PFSK-1 (cell line): ENCODE data around the gene GNMT. TPM values are rescaled to one million over a fixed set of nuclear protein-coding genes. Genes with fewer than 3 reads are reported as not detected.

Experiments
- FOXP2 ChIP-seq: optimal IDR thresholded peaks from 2 replicates; pipeline ENCODE3; 2011; ENCODE audit warnings: borderline replicate concordance, control low read depth, inconsistent platforms; ENCODE audit not compliant: insufficient read depth; ENCODE audit errors: extremely low read length, extremely low read depth
- POLR2AphosphoS5 ChIP-seq: IDR thresholded peaks from 2 replicates; pipeline ENCODE4 v1.6.1; 2012; ENCODE audit warnings: low read depth, mild to moderate bottlenecking, control low read depth, low read length, moderate library complexity
- REST ChIP-seq, 2 experiments: IDR thresholded peaks; 2 replicates each; pipeline versions ENCODE4 v1.6.1 to v1.8.0; 2011 to 2012; ENCODE audit warnings: low read depth in 2 of 2, low read length in 2 of 2, control low read depth in 1 of 2, inconsistent platforms in 1 of 2, mild to moderate bottlenecking in 1 of 2, moderate library complexity in 1 of 2; ENCODE audit not compliant: insufficient read depth in 1 of 2
- SIN3A ChIP-seq: IDR thresholded peaks from 2 replicates; pipeline ENCODE4 v1.6.1; 2012; ENCODE audit warnings: mild to moderate bottlenecking, low read length, moderate library complexity, borderline replicate concordance; ENCODE audit not compliant: insufficient read depth
- TAF1 ChIP-seq: IDR thresholded peaks from 2 replicates; pipeline ENCODE4 v1.6.1; 2012; ENCODE audit warnings: low read length, control low read depth, borderline replicate concordance; ENCODE audit not compliant: insufficient read depth
- polyA plus RNA-seq: library from polyadenylated mRNA; unstranded; fragments of >200 nt; gene quantifications from one replicate; pipeline ENCODE4 v1.2.1, GENCODE V29; 2012; ENCODE audit warnings: low read depth, missing spikeins; ENCODE audit not compliant: insufficient read length

Gene GNMT
- 1.2 TPM for polyA plus RNA-seq

DNA sequence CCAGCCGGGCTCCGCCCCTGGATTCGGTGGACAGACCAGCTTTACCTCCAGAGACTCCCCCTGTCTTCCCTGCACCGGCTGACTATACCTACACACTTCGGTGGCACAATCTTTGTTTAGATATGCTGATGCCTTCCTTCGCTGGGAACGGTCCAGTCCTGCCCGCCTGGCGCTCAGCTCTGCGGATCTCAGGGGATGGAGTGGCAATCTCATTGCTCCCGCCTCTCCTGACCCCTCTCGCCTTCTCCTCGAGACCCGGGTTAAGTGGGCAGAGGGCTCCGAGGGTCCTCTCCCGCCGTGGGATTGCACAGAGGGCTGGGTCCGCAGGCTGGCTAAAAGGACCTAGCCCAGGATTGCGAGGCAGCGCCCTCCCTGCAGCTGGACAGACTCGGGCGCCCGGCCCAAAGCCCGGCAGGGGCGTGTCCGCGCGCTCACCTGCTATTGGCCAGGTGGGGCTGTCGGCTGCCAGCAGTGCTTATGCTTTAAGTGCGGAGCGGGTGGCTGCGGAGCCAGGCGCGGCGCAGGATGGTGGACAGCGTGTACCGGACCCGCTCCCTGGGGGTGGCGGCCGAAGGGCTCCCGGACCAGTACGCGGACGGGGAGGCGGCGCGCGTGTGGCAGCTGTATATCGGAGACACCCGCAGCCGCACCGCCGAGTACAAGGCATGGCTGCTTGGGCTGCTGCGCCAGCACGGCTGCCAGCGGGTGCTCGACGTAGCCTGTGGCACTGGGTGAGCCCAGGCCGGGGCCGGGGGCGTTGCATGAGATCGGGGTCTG, at the start of gene GNMT:
Gene GNMT, plus strand, starts transcription at position 512 of the 777 bp plus-strand sequence. Its CDS starts 14 bp downstream, at position 526.
- TF ChIP-seq POLR2AphosphoS5 (no peak), REST (IDR thresholded peaks at IDR 0.05; ENCODE audit: insufficient read depth in 1 of 2, low read depth in 2 of 2, low read length in 2 of 2) (no peak), FOXP2 (no peak), SIN3A (no peak), TAF1 (no peak)

DNA sequence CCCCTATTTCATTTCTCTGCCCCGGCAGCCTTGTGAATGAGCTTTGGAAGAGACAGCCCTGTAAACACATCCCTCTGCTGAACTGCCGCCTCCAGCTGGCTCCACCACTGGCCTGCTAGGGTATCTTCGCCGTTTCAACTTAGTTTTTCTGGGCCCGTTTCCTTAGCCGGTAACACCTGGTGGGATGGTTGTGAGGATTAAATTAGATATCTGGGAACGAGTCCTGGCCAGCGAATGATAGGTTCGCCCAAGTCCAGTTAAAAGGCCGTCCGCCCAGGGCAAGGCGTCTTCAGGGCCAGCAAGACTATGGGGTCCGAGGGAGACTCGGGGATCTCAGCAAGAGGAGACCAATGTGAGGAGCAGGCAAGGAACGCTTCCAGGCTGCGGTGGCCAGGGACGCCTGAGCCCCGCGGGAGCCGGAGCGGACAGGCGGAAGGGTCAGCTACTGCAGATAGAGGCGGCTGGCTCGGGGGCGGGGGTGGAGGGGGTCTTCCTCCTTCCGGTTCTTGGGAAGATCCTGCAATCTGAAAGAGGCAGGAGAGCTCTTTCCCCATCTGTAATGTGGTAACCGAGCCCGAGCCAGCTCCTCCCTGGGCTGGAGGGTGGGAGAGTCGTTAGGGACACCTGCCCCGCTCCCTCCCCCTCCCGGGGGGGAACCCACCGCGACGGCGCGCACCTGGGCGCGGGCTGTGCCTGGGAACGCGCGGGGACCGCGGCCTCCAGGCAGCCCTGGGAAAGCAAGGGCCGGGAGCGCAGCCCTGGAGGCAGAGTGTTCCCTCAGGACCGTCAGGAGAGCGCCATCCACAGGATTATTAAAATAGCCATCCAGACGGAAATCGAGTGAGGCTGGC, 49.2 kb upstream of the GNMT start:
- TF ChIP-seq TAF1 (no peak), SIN3A (no peak), POLR2AphosphoS5 (no peak), REST (IDR thresholded peaks at IDR 0.05; ENCODE audit: insufficient read depth in 1 of 2, low read depth in 2 of 2, low read length in 2 of 2) (no peak), FOXP2 (no peak)

GRCh38 chr6:42914546-42914945, 46.0 kb upstream of the GNMT start:
- TF ChIP-seq FOXP2 (no peak), POLR2AphosphoS5 (no peak), SIN3A (no peak), TAF1 (no peak), REST (IDR thresholded peaks at IDR 0.05; ENCODE audit: insufficient read depth in 1 of 2, low read depth in 2 of 2, low read length in 2 of 2) (no peak)

GRCh38 chr6:42915732-42916131, 44.8 kb upstream of the GNMT start, which contains the start of gene PTCRA:
Gene PTCRA (plus strand): TSS chr6:42916053. CDS start chr6:42916070, 17 bp downstream.
- TF ChIP-seq TAF1 (no peak), FOXP2 (no peak), POLR2AphosphoS5 (no peak), REST (IDR thresholded peaks at IDR 0.05; ENCODE audit: insufficient read depth in 1 of 2, low read depth in 2 of 2, low read length in 2 of 2) (no peak)
